Putamen (tissue), 1 donor: ENCODE results near the gene SERHL2.
"Not testable (repeated sequence)": the region's sequence is repeated elsewhere in the genome, so short reads cannot be mapped to it uniquely, and the experiment has no call there.

Experiments
- DNase-seq: peaks from one replicate; pipeline ENCODE4 v3.0.0-alpha.2; 2016; ENCODE audit warnings: low spot score

SERHL2 gene

DNA sequence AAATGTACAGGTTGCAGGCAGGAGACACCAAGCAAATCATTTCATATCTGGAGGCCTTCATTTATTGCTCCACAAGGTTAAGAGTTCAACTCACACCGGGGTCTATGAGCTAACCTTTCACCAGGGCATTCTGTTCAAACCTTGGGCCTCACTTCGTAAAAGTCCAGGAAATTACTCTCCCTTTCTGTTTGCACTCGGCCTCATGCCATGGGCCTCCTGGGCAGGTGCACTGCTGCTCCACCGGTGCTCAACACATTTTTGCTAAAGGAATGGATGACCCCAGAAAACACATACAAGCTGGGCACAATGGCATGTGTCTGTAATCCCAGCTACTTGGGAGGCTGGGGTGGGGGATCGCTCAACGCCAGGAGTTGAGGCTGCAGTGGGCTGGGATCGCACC, 17.6 kb upstream of the SERHL2 start:
- no peak for DNase-seq

DNA sequence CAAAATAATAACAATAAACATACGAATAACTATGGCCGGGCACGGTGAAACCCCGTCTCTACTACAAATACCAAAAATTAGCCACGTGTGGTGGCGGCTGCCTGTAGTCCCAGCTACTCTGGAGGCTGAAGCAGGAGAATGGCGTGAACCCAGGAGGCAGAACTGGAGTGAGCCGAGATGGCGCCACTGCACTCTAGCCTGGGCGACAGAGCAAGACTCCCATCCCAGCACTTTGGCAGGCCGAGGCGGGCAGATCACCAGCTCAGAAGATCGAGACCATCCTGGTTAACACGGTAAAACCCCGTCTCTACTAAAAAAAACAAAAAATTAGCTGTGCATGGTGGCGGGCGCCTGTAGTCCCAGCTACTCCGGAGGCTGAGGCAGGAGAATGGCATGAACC, 17.1 kb upstream of the SERHL2 start:
- DNase-seq = not testable (repeated sequence)

- DNase-seq = not testable (repeated sequence)
Observed at GRCh38 chr22:42537199-42537831, 16.4 kb upstream of the SERHL2 start.

DNA sequence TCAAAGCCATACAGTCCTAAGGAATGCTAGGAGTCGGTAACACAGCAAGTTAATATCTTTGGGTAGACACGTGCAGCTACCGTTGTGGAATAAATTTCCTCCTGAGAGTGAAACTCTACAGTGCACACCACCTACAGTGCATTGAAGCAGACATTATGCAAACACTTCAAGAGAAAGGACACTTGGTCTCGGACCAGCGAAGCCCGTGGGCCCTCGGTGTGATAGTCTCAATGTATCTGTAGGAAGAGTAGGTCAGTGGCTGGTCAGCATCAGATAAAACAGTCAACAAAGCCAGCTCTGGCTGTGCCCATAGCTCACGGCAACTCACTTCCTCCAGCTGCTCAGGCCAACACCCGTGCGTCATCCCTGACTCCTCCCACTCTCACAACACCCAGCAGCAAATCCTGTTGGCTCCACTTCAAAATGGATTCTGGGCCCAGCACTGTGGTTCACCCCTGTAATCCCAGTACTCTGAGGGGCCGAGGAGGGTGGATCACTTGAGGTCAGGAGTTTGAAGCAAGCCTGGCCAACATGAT, 14.5 kb upstream of the SERHL2 start:
- not testable (repeated sequence) for DNase-seq

DNA sequence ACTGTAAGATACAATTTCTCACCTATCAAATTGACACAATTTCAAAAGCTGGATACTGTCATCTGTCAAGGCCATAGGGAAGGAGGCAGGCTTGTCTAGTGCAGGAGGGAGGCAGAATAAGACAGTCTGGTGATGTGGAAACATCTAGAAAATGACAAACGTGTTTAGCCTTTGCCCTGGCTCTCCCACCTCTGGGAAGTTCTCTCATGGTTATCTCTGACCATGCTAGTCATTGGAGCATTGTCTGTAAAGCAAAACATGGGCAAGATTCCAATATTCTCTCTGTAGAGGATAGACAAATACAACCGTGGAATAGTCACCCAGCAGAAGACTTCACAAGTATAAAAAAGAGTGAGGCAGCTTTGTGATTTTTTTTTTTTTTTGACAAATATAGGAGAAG, 9.1 kb upstream of the SERHL2 start:
- no peak for DNase-seq

- DNase-seq = no peak
Observed at GRCh38 chr22:42547562-42547961, 6.2 kb upstream of the SERHL2 start.

DNA sequence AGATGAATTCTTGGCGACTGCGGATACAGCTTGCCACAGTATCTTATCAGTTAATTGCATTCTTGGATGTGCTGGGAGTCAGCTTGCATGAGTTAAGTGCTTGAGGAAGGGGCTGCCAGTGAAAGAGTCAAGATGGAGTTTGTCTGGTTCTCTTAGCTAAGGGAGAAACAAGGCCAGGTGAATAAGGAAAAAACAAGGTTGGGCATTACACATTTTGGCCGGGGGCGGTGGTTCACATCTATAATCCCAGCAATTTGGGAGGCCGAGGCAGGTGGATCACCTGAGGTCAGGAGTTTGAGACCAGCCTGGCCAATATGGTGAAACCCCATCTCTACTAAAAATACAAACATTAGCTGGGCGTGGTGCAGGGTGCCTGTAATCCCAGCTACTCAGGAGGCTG, 5.6 kb upstream of the SERHL2 start:
- DNase-seq = not testable (repeated sequence)

GRCh38 chr22:42548597-42549330, 5.0 kb upstream of the SERHL2 start:
- no peak for DNase-seq

GRCh38 chr22:42549331-42550060, 4.3 kb upstream of the SERHL2 start:
- no peak for DNase-seq

GRCh38 chr22:42552294-42552647, 1.5 kb upstream of the SERHL2 start:
- DNase-seq = not testable (repeated sequence)

DNA sequence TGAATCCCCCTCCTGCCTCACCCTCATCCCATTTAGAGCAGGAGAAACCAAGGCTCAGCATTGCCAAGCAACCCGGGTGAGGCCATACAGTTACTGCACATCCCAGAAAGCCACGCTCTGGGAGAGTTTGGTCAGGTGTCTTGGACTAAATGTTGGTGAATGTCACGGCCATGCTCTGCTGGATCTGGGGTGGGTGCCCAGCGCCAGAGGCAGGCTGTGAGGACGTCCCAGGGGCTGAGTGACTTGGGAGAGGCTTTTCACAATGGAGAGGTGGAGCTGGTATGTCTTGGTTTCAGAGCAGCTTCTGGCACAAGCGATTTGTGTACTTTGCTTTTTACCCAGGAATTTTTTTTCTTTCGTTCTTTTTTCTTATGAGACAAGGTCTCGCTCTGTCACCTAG, 6.6 kb downstream of the SERHL2 start:
- no peak for DNase-seq

GRCh38 chr22:42560781-42561180, 7.0 kb downstream of the SERHL2 start:
- DNase-seq = no peak

DNA sequence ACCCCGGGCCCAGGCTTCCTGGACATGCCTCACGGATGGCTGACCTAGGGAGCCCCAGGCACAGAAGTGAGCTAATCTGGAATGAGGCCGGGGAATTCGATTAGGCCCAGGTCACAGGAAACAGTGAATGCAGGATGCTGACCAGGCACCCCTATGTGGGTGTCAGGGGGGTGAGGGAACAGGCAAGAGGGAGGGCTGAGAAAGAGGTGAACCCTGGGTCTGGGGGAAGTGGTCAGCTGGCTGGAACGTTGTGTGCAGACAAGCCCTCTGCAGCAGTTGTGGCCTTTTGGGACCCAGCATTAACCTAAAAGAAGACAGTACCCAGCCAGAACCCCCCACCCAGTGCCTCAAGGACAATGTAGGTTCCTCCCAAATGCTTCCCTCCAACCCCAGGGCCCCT, 8.1 kb downstream of the SERHL2 start:
- no peak for DNase-seq

- no peak for DNase-seq
Observed at GRCh38 chr22:42562279-42562678, 8.5 kb downstream of the SERHL2 start.

DNA sequence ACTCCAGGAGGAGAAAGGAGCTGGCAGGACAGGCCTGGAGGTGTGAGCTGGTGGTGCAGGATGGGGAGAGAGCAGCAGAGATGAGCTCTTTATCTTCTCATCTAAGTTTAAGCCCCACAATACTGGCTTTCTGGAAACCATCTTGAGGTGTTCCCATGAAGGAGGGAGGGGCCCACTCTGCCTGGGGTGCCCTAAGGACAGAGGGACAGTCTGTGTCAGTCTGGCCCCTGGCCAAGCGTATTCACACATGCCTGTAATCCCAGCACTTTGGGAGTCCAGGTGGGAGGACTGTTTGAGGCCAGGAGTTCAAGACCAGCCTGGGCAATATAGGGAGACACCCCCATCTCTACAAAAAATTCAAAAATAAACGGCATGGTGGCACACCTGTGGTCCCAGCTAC, 8.9 kb downstream of the SERHL2 start:
- DNase-seq = no peak

GRCh38 chr22:42563943-42564342, 10.2 kb downstream of the SERHL2 start:
- DNase-seq = not testable (repeated sequence)

DNA sequence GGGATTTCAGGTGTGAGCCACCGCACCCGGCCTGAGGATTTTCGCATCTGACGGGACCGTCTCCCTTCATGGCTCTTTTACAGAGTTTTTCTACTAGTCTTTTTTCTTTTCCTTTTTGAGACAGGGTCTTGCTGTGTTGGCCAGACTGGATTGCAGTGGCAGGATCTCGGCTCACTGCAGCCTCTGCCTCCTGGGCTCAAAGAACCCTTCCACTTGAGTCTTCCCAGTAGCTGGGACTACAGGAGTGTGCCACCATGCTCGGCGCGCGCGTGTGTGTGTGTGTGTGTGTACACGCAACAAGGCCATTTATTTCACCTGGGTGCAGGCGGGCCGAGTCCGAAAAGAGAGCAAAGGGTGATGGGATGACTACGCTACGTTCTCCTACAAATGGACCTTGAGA, 10.9 kb downstream of the SERHL2 start:
- no peak for DNase-seq

- DNase-seq = no peak
Observed at GRCh38 chr22:42565956-42566355, 12.2 kb downstream of the SERHL2 start.

GRCh38 chr22:42567950-42568349, 14.2 kb downstream of the SERHL2 start:
- DNase-seq = not testable (repeated sequence)

- DNase-seq = not testable (repeated sequence)
Observed at GRCh38 chr22:42570580-42570979, 16.8 kb downstream of the SERHL2 start.

DNA sequence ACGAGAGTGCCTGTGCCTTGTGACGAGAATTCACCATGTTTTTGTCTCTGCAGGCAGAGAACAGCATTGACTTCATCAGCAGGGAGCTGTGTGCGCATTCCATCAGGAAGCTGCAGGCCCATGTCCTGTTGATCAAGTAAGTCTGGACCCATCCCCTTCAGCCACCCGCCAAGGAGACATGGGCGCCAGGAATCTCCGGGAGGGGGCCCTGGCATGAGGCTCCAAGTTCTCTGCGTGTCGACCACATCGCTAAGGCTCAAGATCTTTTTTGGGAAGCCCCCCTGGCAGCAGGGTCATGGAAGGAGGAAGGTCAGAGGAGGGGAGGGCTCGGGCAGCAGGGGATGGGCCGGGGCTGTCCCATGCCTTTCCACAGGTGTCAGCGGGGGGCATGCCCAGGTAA, 17.3 kb downstream of the SERHL2 start:
- DNase-seq = not testable (repeated sequence)

- not testable (repeated sequence) for DNase-seq
Observed at GRCh38 chr22:42574046-42574445, 20.3 kb downstream of the SERHL2 start.

GRCh38 chr22:42574468-42574867, 20.7 kb downstream of the SERHL2 start:
- not testable (repeated sequence) for DNase-seq
